Mammary epithelial cell (primary cell): ENCODE data around the gene MYO16.

ENCODE experiments used
- CTCF ChIP-seq, 2 donors: IDR thresholded peaks in 1 of 2; conservative IDR thresholded peaks in 1 of 2; 2 replicates each; pipeline ENCODE4 v1.5.1; 2011 to 2012; ENCODE audit warnings: inconsistent platforms in 2 of 2, low read length in 2 of 2, mild to moderate bottlenecking in 2 of 2, control low read depth in 1 of 2, low read depth in 1 of 2; ENCODE audit not compliant: insufficient read depth in 1 of 2; ENCODE audit errors: extremely low read depth in 1 of 2
- EZH2 ChIP-seq: IDR thresholded peaks from 2 replicates; pipeline ENCODE4 v1.6.1; 2012; ENCODE audit warnings: low read length, inconsistent platforms, borderline replicate concordance

- TF ChIP-seq CTCF (conservative IDR thresholded peaks at IDR 0.05 in 1 of 2, IDR thresholded peaks at IDR 0.05 in 1 of 2; ENCODE audit: extremely low read depth in 1 of 2, insufficient read depth in 1 of 2, low read depth in 1 of 2, low read length in 2 of 2): no peak
- TF ChIP-seq EZH2: no peak
These were observed 114.1 kb downstream of the MYO16 start for GRCh38 chr13:108743522-108743921.
